CD4-positive, alpha-beta T cell treated with Interleukin-6 for 4 hours (primary cell): ENCODE measurements around the gene UQCR10.

Experiments used
- DNase-seq: peaks from one replicate; pipeline ENCODE4 v3.0.0-alpha.2; 2020; ENCODE audit warnings: mixed read lengths

The UQCR10 gene

GRCh38 chr22:29799217-29799680, 32.1 kb downstream of the UQCR10 start:
- DNase-seq, result no peak

GRCh38 chr22:29801153-29801552, 34.0 kb downstream of the UQCR10 start:
- no peak for DNase-seq

GRCh38 chr22:29801796-29802195, 34.6 kb downstream of the UQCR10 start:
- DNase-seq, result no peak

DNA sequence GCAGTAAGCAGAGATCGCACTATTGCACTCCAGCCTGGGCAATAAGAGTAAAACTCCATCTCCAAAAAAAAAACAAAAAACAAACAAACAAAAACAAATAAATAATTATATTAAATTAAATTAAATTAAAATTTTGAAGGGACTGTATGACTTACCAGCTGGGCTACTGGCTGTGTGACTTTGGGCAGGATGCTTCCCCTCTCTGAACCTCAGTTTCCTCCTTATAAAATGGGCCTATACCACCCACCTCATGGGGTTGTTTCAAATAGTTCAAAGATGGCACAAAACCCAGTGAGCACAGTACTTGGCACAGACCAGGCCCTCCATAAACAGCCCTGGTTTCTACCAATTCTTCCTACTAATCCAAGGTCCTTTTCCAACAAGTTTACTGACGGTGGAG, 36.0 kb downstream of the UQCR10 start:
- no peak for DNase-seq

- no peak for DNase-seq
Measured at GRCh38 chr22:29804985-29805384, 37.8 kb downstream of the UQCR10 start.

GRCh38 chr22:29806196-29806595, 39.0 kb downstream of the UQCR10 start:
- no peak for DNase-seq

DNA sequence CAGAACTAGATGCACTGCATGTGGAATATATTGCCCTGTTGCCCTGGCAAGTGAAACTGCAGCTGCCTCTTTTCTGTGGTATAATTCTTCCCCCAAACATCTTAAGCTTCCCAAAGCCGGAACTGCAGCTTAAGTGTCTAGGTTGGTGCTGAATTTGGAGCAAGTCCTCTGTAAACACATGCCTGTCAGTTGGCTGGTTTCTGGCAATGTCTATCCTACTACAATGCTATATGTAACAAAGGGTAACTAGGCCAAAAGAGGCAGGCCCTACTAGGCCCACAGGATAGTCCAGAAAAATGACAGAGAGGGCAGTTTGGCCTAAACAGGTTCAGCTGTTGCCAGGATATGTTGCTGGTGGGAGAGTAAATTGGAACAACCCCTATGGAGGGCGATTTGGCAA, 43.0 kb downstream of the UQCR10 start:
- no peak for DNase-seq

DNA sequence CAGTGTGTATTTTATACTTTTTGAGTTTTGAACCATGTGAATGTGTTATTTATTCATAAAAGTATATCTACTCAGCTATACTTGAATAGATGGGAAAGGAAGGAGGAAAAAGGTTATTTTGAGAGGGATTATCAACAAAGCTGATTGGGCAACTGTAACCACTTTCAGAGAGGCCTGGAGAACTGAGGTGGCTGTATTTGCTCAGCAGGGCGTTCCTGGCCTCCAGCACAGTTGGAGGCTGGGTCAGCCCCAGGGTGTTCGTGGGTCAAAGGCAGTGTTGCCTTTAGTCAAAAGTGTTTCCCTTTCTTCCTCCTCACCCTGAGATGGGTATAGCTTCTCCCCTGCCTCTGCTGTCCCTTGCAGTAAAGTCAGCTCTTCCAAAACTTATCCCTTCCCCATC, 44.2 kb downstream of the UQCR10 start:
- DNase-seq, result no peak

- DNase-seq, result no peak
Measured at GRCh38 chr22:29813126-29813525, 46.0 kb downstream of the UQCR10 start.

GRCh38 chr22:29813563-29813962, 46.4 kb downstream of the UQCR10 start:
- DNase-seq, result no peak

- no peak for DNase-seq
Measured at GRCh38 chr22:29814003-29814402, 46.8 kb downstream of the UQCR10 start.

DNA sequence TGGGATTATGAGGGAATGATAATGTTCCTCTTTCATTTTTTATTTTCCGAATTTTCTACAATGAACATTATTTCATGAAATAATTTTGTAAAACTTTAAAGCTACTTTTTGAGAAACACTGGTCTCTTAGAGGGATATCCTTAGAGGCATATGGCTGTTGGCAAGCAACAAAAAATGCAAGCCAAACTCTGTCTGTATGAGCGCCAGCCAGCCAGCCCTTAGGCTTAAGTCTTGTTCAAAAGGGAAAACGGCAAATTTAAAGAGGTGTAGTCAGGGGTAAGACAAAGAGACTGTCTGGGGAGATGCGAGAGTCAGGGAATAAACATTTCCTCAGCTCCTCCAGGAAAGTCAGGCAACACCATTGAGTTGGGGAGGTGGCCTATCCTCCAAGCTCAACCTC, 48.4 kb downstream of the UQCR10 start:
- no peak for DNase-seq

- no peak for DNase-seq
Measured at GRCh38 chr22:29816128-29816527, 49.0 kb downstream of the UQCR10 start.

DNA sequence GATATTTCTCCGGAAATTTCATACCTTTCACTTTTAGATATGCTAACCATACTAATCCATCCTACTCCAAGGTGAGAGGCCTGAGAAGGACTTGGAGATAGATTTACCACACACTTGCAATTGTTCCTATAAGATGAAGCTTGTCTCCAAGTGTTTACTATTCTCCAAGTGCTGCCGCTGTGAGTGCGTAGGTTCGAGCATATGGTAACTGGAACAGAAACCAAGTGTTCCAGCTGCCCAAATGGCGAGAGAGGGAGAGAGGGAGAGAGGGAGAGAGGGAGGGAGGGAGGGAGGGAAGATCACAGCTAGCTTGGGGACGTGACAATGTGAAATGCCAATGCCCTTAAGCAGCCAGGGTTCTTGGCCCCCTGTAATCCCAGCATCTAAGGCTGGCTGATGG, 49.4 kb downstream of the UQCR10 start:
- DNase-seq, result no peak

DNA sequence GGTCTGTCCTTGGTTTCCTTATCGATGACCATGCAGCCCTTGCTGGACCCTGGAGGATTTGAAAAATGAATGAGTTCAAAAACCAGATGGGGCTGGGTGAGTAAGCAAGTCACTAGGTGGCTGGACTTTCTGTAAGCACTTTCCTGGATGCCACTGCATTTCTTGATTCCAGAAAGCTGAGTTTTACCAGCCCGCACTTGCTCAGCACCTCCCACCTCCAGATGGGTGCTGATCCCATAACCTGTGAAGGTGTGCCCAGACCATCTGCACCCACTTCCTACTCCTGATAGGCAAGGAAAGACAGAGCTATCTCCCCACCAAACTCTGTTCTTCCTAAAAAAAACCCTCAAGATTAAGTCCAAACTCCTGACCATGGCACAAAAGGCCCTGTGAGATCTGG, 49.8 kb downstream of the UQCR10 start:
- no peak for DNase-seq

DNA sequence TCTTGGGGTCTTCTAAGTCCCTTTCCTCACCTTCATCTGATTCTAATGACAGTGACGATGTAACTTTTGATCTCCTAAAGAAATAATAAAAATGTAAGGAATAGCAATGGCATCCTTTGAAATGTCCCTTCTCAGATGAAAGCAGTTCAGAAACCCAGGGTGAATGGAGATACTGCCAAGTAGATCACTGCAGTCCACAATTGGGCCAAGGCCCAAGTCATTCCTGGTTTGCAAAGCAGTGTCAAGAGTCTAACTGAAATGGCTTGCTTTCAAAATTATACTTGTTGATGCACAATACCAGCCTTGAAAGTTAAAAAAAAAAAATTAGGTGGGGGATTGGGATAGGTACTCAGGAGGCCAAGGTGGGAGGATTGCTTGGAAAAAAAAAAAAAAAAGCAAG, 50.6 kb downstream of the UQCR10 start:
- DNase-seq, result no peak

DNA sequence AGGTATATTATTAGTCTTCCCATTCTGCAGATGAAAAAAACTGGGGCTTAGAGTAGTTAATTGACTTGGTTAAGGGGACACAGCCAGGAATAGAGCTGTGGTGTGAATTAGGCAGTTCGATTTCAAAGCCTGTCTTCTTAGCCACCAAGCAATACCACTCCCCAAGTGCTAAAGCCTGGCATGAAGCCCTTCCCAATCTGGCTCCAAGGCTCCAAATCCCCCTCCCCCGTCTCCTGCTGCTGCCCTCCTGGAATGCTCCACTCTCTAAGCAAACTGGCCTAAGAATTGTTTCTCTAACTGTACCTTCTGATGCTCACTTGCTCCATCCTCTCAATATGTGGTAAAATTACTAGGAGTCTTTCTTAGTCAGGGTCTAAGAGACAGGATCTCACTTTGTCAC, 52.3 kb downstream of the UQCR10 start:
- DNase-seq, result no peak
